ENCODE data around the gene KSR2.

The KSR2 gene

DNA sequence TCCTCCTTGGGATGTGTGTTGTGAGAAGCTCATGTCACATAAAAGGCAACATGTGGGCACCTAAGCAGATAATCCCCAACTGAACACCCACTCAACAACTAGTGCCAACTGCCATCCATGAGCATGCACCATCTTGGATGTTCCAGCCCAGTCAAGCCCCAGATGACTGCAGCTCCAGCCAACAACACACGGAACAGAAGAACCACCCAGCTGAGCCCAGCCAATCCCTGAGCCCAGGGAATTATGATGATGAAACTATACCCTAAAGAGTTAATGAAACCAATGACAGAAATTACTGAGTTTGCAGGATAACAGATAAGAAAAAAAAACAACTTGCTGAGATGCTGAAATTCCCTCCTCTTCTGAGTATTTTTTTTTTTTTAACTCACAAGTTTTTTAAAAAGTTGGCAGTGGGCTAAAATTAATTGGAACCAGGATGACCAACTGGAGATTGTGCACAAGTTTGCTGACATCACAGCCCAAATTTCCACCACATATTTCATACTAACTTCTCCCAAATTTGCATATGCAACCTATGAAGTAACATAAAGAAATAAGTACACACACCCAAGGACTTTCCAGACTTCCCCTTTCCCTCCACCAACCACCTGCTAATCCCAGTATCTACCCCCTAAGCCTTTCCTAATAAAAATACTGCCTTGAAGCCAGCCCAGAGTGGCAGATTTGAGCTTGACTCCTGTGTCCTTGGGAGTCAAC lies 124.5 kb downstream of the KSR2 start:
- 92 to 100% methylated on average over 1 of the region's 1 CpG for WGBS, 2 experiments

DNA sequence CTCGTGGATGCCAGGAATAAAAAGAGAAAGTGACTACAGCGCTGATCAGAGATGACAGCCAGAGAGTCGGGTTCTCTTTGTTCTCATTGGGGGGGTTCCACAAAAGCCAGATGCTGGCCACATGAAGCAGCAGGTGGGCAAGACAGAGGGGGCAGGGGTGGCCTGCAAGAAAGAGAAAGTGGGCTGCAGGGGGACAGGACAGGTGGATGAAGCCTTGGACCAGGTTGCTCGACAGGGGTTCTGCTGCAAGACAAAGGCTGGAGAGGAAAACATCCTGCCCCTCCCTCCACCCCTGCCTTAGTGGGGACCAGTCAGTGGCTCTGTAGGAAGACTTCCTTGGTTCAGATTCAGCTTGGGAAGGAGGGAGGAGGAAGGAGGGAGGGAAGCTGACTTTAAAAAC lies 126.2 kb downstream of the KSR2 start:
- Histone ChIP-seq H3K36me3 (ENCODE audit: control insufficient read depth, insufficient read depth, low read length) (no peaks in the 10 kb centered on the region), H3K27me3 (ENCODE audit: control insufficient read depth, insufficient read depth, low read length, poor library complexity, severe bottlenecking) (no peaks in the 10 kb centered on the region), H3K27ac (ENCODE audit: insufficient read depth, low read depth, low read length, poor library complexity, severe bottlenecking) (no peak overlapping the region), H3K4me3 (ENCODE audit: insufficient read depth, low read depth, low read length) (no peak overlapping the region), H3K4me1 (ENCODE audit: control insufficient read depth, insufficient read depth, low read length) (peaks cover 9% of the 10 kb centered on the region), H3K9me3 (ENCODE audit: control insufficient read depth, low read length) (no peaks in the 10 kb centered on the region)
- 56 to 64% methylated on average over 4 of the region's 4 CpGs for WGBS, 2 experiments

More for the DNA sequence above, 124.5 kb downstream of the KSR2 start:
- Histone ChIP-seq H3K4me3 (ENCODE audit: insufficient read depth, low read depth, low read length) (no peak overlapping the region), H3K4me1 (ENCODE audit: control insufficient read depth, insufficient read depth, low read length) (peaks cover 11% of the 10 kb centered on the region), H3K9me3 (ENCODE audit: control insufficient read depth, low read length) (no peaks in the 10 kb centered on the region), H3K27ac (ENCODE audit: insufficient read depth, low read depth, low read length, poor library complexity, severe bottlenecking) (no peak overlapping the region), H3K27me3 (ENCODE audit: control insufficient read depth, insufficient read depth, low read length, poor library complexity, severe bottlenecking) (no peaks in the 10 kb centered on the region), H3K36me3 (ENCODE audit: control insufficient read depth, insufficient read depth, low read length) (no peaks in the 10 kb centered on the region)

DNA sequence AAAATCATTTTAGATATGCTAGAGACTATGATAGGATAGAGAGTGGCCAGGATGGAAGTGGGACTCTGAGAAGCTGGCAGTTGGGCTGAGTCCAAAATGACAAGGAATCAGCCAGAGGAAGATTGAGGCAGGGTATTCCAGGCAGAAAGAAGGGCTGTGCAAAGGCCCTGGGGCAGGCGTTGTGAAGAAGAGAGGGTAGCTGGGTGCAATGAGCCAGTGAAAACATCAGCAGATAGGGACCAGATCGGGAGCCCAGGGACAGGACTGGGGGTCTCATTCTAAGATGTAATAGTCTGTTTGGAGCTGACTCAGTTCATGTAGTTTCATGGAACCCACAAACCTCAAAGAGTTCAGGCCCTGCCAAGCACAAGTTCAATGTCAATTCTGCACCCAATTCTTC lies 126.6 kb downstream of the KSR2 start:
- H3K36me3 ChIP-seq (ENCODE audit: control insufficient read depth, insufficient read depth, low read length): no peaks in the 10 kb centered on the region
- peaks cover 5% of the 10 kb centered on the region for H3K4me1 ChIP-seq (ENCODE audit: control insufficient read depth, insufficient read depth, low read length)
- WGBS, 2 experiments: 89 to 95% methylated on average over 2 of the region's 2 CpGs
- no peak overlapping the region for H3K27ac ChIP-seq (ENCODE audit: insufficient read depth, low read depth, low read length, poor library complexity, severe bottlenecking)
- H3K27me3 ChIP-seq (ENCODE audit: control insufficient read depth, insufficient read depth, low read length, poor library complexity, severe bottlenecking): no peaks in the 10 kb centered on the region
- no peak overlapping the region for H3K4me3 ChIP-seq (ENCODE audit: insufficient read depth, low read depth, low read length)
- H3K9me3 ChIP-seq (ENCODE audit: control insufficient read depth, low read length): no peaks in the 10 kb centered on the region

DNA sequence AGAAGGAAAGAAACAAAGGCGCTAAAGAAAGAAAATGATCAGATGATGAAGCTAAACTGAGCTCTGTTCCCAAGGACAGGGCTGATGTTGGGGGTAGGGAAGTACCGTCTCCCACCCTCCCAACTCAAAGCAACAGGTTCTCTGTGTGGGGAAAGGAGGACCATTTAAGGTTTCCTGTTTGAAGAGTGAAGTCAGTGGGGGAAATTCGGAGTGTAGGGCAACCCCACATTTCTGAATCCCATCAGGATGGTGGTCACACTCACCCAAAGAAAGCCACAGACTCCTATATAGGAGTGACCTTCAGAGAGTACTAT lies 131.1 kb downstream of the KSR2 start:
- H3K4me1 ChIP-seq (ENCODE audit: control insufficient read depth, insufficient read depth, low read length): no peaks in the 10 kb centered on the region
- H3K27me3 ChIP-seq (ENCODE audit: control insufficient read depth, insufficient read depth, low read length, poor library complexity, severe bottlenecking): no peaks in the 10 kb centered on the region
- no peaks in the 10 kb centered on the region for H3K9me3 ChIP-seq (ENCODE audit: control insufficient read depth, low read length)
- WGBS, 2 experiments: 74 to 81% methylated on average over 3 of the region's 3 CpGs
- no peak overlapping the region for H3K27ac ChIP-seq (ENCODE audit: insufficient read depth, low read depth, low read length, poor library complexity, severe bottlenecking)
- no peak overlapping the region for H3K4me3 ChIP-seq (ENCODE audit: insufficient read depth, low read depth, low read length)
- no peaks in the 10 kb centered on the region for H3K36me3 ChIP-seq (ENCODE audit: control insufficient read depth, insufficient read depth, low read length)

DNA sequence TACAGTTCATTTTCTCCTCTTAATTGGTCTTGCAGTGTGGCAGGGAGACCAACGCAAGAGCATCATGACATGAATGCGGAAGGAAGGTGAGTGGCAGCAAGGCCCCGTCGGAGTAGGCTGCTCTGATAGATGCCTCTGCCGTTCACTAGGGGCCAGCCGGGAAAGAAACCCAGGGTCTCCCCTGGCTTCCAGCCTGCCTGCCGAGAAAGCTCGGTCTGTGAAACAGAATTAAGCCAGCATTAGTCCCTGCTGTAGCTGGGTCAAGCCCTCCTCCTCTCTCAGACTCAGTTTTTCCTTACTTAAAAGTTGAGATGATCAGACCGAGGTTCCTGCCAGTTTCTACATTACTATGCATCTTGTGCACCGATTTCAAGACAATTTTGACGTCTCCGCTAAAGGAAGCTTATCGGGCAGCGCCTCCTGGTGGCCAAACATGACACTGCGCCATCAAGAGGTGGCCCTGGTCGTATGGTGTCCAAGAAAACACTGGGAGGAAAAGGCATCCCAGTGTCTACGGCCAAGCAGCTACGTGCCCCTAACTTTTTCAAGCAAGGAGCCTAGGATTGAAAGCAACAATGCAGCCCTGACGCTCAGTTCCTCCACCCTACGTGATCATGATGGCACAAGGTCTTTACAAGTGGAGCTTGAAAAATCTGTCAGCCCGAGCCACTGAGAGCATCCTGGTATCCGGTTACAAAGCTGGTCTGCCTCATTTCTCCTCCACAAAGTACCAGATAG lies 131.6 kb downstream of the KSR2 start:
- H3K4me3 ChIP-seq (ENCODE audit: insufficient read depth, low read depth, low read length): no peak overlapping the region
- no peaks in the 10 kb centered on the region for H3K27me3 ChIP-seq (ENCODE audit: control insufficient read depth, insufficient read depth, low read length, poor library complexity, severe bottlenecking)

DNA sequence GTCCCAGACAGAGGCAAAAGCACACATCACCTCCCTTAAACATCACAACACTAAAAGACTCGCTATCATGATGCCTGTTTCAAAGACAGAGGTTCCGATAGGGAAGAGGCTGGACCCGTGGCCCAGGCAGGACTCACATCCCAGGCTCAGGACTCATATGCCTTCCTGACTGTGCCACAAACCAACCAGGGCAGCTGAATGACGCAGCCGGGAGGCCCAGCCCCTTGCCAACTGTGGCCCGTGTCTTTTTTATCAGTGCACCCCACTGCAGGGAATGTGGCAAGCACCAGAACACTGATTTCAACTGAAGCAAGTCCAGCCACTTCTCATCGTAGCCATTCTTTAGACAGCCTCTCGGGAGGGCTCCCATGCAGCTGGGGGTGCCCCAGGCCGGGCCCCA lies 132.3 kb downstream of the KSR2 start:
- Histone ChIP-seq H3K27ac (ENCODE audit: insufficient read depth, low read depth, low read length, poor library complexity, severe bottlenecking) (no peak overlapping the region), H3K4me1 (ENCODE audit: control insufficient read depth, insufficient read depth, low read length) (no peaks in the 10 kb centered on the region), H3K27me3 (ENCODE audit: control insufficient read depth, insufficient read depth, low read length, poor library complexity, severe bottlenecking) (no peaks in the 10 kb centered on the region), H3K4me3 (ENCODE audit: insufficient read depth, low read depth, low read length) (no peak overlapping the region), H3K36me3 (ENCODE audit: control insufficient read depth, insufficient read depth, low read length) (no peaks in the 10 kb centered on the region), H3K9me3 (ENCODE audit: control insufficient read depth, low read length) (no peaks in the 10 kb centered on the region)
- 93% methylated on average over 9 of the region's 9 CpGs for WGBS, 2 experiments

More for the DNA sequence above, 131.6 kb downstream of the KSR2 start:
- Histone ChIP-seq H3K9me3 (ENCODE audit: control insufficient read depth, low read length) (no peaks in the 10 kb centered on the region), H3K36me3 (ENCODE audit: control insufficient read depth, insufficient read depth, low read length) (no peaks in the 10 kb centered on the region), H3K27ac (ENCODE audit: insufficient read depth, low read depth, low read length, poor library complexity, severe bottlenecking) (no peak overlapping the region), H3K4me1 (ENCODE audit: control insufficient read depth, insufficient read depth, low read length) (no peaks in the 10 kb centered on the region)
- 19 to 20% methylated on average over 22 of the region's 22 CpGs for WGBS, 2 experiments

DNA sequence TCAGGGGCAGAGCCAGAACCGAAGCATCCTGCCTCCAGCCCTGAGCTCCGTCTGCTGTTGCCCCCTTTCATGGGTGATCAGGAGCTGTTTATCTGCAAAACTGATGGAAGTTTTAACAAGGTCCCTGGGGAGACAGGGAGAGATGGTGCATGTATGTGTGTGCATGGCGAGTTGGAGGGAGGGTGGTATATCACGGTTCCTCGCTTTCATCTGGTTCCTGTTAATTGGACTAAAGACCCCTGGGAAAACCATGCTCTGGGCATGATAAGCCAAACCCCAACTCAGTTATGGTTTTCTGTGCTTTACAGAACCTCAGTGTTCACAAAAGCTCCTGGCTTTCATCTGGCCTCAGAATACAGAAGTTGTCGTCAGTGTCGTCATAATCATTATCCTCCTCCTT lies 133.6 kb downstream of the KSR2 start:
- Histone ChIP-seq H3K4me1 (ENCODE audit: control insufficient read depth, insufficient read depth, low read length) (no peaks in the 10 kb centered on the region), H3K27me3 (ENCODE audit: control insufficient read depth, insufficient read depth, low read length, poor library complexity, severe bottlenecking) (no peaks in the 10 kb centered on the region), H3K27ac (ENCODE audit: insufficient read depth, low read depth, low read length, poor library complexity, severe bottlenecking) (no peak overlapping the region), H3K36me3 (ENCODE audit: control insufficient read depth, insufficient read depth, low read length) (no peaks in the 10 kb centered on the region), H3K9me3 (ENCODE audit: control insufficient read depth, low read length) (no peaks in the 10 kb centered on the region), H3K4me3 (ENCODE audit: insufficient read depth, low read depth, low read length) (no peak overlapping the region)
- 95 to 96% methylated on average over 7 of the region's 7 CpGs for WGBS, 2 experiments

DNA sequence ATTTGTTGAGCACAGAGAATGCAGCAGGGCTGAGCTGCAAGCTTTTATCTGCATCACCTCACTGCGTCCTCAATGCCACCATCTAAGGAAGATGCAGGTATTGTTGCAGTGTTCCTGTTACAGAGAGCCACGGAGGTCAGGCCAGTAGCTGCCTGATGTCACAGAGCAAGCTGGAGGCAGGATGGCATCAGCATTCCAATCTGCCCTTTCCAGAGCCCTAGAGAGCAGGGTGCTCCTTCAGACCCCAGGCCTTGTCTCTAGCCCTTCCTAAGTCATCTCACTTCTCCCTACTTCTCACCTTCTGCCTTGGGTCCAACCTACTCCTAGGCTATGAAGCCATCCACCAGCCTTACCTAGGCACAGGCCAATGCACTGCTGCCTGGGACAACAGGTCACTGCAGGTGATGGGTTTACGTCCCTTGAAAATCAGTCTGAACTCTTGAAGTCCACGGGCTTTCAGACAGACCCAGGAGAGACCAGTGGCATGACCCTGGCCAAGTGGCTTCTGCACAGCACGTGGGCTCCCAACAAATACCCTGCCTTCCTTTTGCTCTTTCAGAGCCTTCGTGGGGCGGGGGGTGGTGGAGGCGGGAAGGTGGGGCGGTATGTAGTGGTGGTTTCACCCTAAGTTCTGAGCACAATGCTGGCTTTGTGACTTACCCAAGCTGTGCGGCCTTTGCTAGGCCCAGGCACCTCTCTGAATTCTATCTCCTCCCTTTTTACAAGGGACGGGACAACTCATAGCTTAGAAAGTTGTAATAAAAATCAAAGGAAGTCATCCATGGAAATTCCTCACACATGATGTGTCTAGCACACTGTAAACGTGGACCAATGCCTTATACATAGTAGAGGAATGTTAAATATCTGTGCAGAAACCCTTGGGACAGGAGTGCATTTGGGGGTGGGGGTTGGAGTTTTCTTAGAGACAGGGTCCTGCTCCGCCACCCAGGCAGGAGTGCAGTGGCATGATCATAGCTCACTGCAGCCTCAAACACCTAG lies 136.0 kb downstream of the KSR2 start:
- Histone ChIP-seq H3K4me3 (ENCODE audit: insufficient read depth, low read depth, low read length) (no peak overlapping the region), H3K9me3 (ENCODE audit: control insufficient read depth, low read length) (no peaks in the 10 kb centered on the region), H3K27me3 (ENCODE audit: control insufficient read depth, insufficient read depth, low read length, poor library complexity, severe bottlenecking) (no peaks in the 10 kb centered on the region), H3K27ac (ENCODE audit: insufficient read depth, low read depth, low read length, poor library complexity, severe bottlenecking) (no peak overlapping the region), H3K4me1 (ENCODE audit: control insufficient read depth, insufficient read depth, low read length) (no peaks in the 10 kb centered on the region), H3K36me3 (ENCODE audit: control insufficient read depth, insufficient read depth, low read length) (no peaks in the 10 kb centered on the region)
- WGBS, 2 experiments: 89 to 93% methylated on average over 13 of the region's 13 CpGs

DNA sequence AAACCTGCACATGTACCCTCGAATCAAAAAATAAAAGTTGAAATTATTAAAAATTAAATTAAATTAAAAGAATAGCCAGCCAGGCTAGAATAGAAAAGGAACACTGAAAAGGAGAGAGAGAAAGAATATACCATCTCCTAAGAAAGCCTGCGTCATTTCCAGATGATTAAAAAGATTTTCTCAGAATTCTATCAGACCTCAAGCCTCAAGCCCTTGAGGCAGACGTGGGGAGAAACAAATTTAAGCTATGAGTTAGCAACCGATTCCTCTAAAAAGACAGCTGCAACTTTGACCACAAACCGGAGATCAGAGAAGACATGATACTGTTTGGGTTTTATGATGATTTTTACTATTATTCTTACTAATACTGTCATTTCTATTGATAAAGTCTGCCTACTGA lies 138.3 kb downstream of the KSR2 start:
- H3K4me3 ChIP-seq (ENCODE audit: insufficient read depth, low read depth, low read length): no peak overlapping the region
- no peaks in the 10 kb centered on the region for H3K27me3 ChIP-seq (ENCODE audit: control insufficient read depth, insufficient read depth, low read length, poor library complexity, severe bottlenecking)
- no peaks in the 10 kb centered on the region for H3K4me1 ChIP-seq (ENCODE audit: control insufficient read depth, insufficient read depth, low read length)
- no peak overlapping the region for H3K27ac ChIP-seq (ENCODE audit: insufficient read depth, low read depth, low read length, poor library complexity, severe bottlenecking)
- no peaks in the 10 kb centered on the region for H3K9me3 ChIP-seq (ENCODE audit: control insufficient read depth, low read length)
- H3K36me3 ChIP-seq (ENCODE audit: control insufficient read depth, insufficient read depth, low read length): no peaks in the 10 kb centered on the region
- 89 to 98% methylated on average over 3 to 4 of the region's 5 CpGs for WGBS, 2 experiments

DNA sequence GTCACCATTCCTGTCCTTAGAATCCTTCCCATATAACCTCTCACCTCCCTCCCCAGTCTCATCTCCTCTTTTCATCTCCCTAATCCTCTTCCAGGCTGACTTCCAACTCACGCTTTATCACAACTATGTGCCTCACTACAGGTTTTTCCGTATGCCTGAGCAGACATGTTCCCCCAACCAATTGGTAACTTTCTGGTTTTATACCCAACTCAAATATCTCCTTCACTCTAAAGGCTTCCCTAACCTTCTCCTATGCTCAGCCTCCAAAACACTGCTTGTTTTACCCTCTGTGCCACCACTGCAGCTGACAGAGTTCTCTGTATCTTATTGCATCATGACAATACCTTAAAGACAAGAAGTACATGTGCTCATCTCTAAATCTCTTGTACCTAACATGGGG lies 139.7 kb downstream of the KSR2 start:
- Histone ChIP-seq H3K27ac (ENCODE audit: insufficient read depth, low read depth, low read length, poor library complexity, severe bottlenecking) (no peak overlapping the region), H3K9me3 (ENCODE audit: control insufficient read depth, low read length) (no peaks in the 10 kb centered on the region), H3K27me3 (ENCODE audit: control insufficient read depth, insufficient read depth, low read length, poor library complexity, severe bottlenecking) (no peaks in the 10 kb centered on the region), H3K4me3 (ENCODE audit: insufficient read depth, low read depth, low read length) (no peak overlapping the region), H3K4me1 (ENCODE audit: control insufficient read depth, insufficient read depth, low read length) (no peaks in the 10 kb centered on the region), H3K36me3 (ENCODE audit: control insufficient read depth, insufficient read depth, low read length) (no peaks in the 10 kb centered on the region)
- WGBS, 2 experiments: 93 to 95% methylated on average over 2 of the region's 2 CpGs

Data from ectodermal cell (in vitro differentiated cells).